Activated CD8-positive, alpha-beta T cell treated with anti-CD3 and anti-CD28 coated beads for 36 hours (primary cell): Measurements from ENCODE around the gene SLC12A5. TPM values are rescaled to one million over a fixed set of nuclear protein-coding genes. Genes with fewer than 3 reads are reported as not detected.

Experiments
- ATAC-seq: fragments of 200-7000 bp; cut with Tn5 transposase; one replicate; pipeline ENCODE4 v1.10.0; 2021; ENCODE audit warnings: mild to moderate bottlenecking, moderate library complexity
- CTCF ChIA-PET: fragments of 350-600 bp; sonication (Branson Sonifier 250); formaldehyde crosslinking; loops from one replicate; lab custom pipeline; 2021; ENCODE audit warnings: antibody characterized with exemption; lab: Charles Lee
- POLR2A ChIA-PET: fragments of 350-600 bp; sonication (Branson Sonifier 250); formaldehyde crosslinking; loops from one replicate; lab custom pipeline; 2021; ENCODE audit warnings: antibody characterized with exemption; lab: Charles Lee
- DNase-seq: peaks from one replicate; pipeline ENCODE4 v3.0.0-alpha.2; 2020
- H3K27ac Mint-ChIP-seq: one replicate; pipeline ENCODE4 v1.8.0; 2021; ENCODE audit warnings: mild to moderate bottlenecking, mixed read lengths
- H3K27me3 Mint-ChIP-seq: one replicate; pipeline ENCODE4 v1.8.0; 2021; ENCODE audit warnings: mixed read lengths
- H3K36me3 Mint-ChIP-seq: one replicate; pipeline ENCODE4 v1.8.0; 2021; ENCODE audit warnings: low read depth, mixed read lengths
- H3K4me1 Mint-ChIP-seq: one replicate; pipeline ENCODE4 v1.8.0; 2021; ENCODE audit warnings: low read depth, mixed read lengths
- H3K4me3 Mint-ChIP-seq: one replicate; pipeline ENCODE4 v1.8.0; 2021; ENCODE audit warnings: mild to moderate bottlenecking, moderate library complexity, mixed read lengths
- H3K9me3 Mint-ChIP-seq: one replicate; pipeline ENCODE4 v1.8.0; 2021; ENCODE audit warnings: mixed read lengths
- CTCF ChIP-seq: fragments of 200-600 bp; IDR thresholded peaks from one replicate; pipeline ENCODE4 v1.8.0; 2022; ENCODE audit warnings: antibody characterized with exemption, mild to moderate bottlenecking
- intact Hi-C: fragments of 100-400 bp; cut with micrococcal nuclease; formaldehyde crosslinking; loops from one replicate; pipeline ENCODE4 v1.10.0; 2022
- total RNA-seq, 2 experiments: library from RNA; stranded (reverse); gene quantifications; one replicate each; pipeline ENCODE4 v1.2.3, GENCODE V29; 2021

Gene SLC12A5
- total RNA-seq, 2 experiments from 2014 or later, result 0.43 TPM; not detected in 1

DNA sequence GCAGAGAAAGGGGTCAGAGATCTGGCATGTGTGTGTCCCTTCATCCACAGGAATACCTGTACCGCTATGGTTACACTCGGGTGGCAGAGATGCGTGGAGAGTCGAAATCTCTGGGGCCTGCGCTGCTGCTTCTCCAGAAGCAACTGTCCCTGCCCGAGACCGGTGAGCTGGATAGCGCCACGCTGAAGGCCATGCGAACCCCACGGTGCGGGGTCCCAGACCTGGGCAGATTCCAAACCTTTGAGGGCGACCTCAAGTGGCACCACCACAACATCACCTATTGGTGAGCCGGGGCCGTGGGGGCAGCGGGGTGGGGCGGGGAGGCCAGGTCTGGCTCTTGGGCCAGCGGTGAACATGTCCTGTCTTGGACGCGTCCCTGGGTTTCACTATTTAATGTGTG lies 19.2 kb upstream of the SLC12A5 start:
- Mint-ChIP-seq H3K36me3 (no peaks in the 10 kb centered on the region), H3K9me3 (no peaks in the 10 kb centered on the region), H3K27ac (no peak overlapping the region), H3K27me3 (peaks cover 68% of the 10 kb centered on the region), H3K4me3 (no peak overlapping the region), H3K4me1 (peaks cover 69% of the 10 kb centered on the region)
- DNase-seq (no peak), ATAC-seq (no peak)
- POLR2A ChIA-PET, result interaction anchor here (1.5 to 1.7 kb wide), 2 partner anchors 10 to 23 kb away, joined by 3 to 4 read pairs; no protein-coding TSS in a partner anchor
- TF ChIP-seq CTCF, result no peak
- intact Hi-C loops, result no loop called here
- CTCF ChIA-PET, result interaction anchor here (0.8 to 1.1 kb wide), 3 partner anchors 12 to 78 kb away, joined by 3 to 4 read pairs (median 3); no protein-coding TSS in a partner anchor

GRCh38 chr20:46010491-46011391 lies 18.3 kb upstream of the SLC12A5 start:
- DNase-seq (peak; percentile 55), ATAC-seq (peak; percentile 31)
- intact Hi-C loops, result no loop called here
- H3K27ac Mint-ChIP-seq, result no peak overlapping the region
- ChIA-PET CTCF (interaction anchor here (0.9 to 4.7 kb wide), 6 partner anchors 11 to 77 kb away, joined by 3 to 82 read pairs (median 28); partner anchors contain the start of gene ZNF335), POLR2A (interaction anchor here (0.6 to 1.7 kb wide), 3 partner anchors 11 to 68 kb away, joined by 3 to 4 read pairs (median 3); no protein-coding TSS in a partner anchor)
- no peaks in the 10 kb centered on the region for H3K9me3 Mint-ChIP-seq
- no peaks in the 10 kb centered on the region for H3K36me3 Mint-ChIP-seq
- H3K27me3 Mint-ChIP-seq, result peaks cover 69% of the 10 kb centered on the region
- no peak for TF ChIP-seq CTCF
- H3K4me1 Mint-ChIP-seq, result peaks cover 60% of the 10 kb centered on the region
- H3K4me3 Mint-ChIP-seq, result peak overlapping the region; percentile 37

DNA sequence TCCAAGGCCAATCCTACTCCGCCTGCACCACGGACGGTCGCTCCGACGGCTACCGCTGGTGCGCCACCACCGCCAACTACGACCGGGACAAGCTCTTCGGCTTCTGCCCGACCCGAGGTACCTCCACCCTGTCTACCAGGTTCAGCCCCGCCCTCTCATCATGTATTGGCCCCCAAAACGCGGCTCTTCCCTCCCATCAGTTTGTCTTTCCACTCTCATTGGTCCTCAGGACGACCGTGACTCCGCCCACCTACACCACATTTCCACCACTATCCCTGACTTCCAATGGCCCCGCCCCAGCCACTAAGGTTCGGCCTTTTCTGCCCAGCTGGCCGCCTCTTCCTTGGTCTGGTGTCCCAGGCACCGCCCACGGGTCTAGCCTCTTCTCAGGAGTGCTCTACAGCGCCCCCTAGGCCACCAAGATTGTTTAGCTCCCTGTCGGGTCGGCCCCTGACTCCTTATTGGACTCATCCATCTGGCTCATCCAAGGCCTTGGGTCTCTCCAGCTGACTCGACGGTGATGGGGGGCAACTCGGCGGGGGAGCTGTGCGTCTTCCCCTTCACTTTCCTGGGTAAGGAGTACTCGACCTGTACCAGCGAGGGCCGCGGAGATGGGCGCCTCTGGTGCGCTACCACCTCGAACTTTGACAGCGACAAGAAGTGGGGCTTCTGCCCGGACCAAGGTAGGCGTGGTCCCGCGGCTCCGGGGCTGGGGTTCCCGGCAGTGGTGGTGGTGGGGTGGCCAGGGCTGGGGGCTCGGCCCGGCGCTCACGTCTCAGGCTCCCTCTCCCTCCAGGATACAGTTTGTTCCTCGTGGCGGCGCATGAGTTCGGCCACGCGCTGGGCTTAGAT lies 17.2 kb upstream of the SLC12A5 start:
- ATAC-seq (no peak), DNase-seq (peak; percentile 74)
- no peak overlapping the region for H3K4me3 Mint-ChIP-seq
- H3K27ac Mint-ChIP-seq, result no peak overlapping the region
- intact Hi-C loops, result no loop called here
- no peaks in the 10 kb centered on the region for H3K9me3 Mint-ChIP-seq
- peak; percentile 63 for TF ChIP-seq CTCF
- H3K4me1 Mint-ChIP-seq, result peaks cover 57% of the 10 kb centered on the region
- ChIA-PET POLR2A (no interaction called here), CTCF (interaction anchor here (1.1 to 4.7 kb wide), 9 partner anchors 13 to 391 kb away, joined by 3 to 82 read pairs (median 8); partner anchors contain the start of gene ZNF335)
- H3K27me3 Mint-ChIP-seq, result peaks cover 66% of the 10 kb centered on the region
- no peaks in the 10 kb centered on the region for H3K36me3 Mint-ChIP-seq

DNA sequence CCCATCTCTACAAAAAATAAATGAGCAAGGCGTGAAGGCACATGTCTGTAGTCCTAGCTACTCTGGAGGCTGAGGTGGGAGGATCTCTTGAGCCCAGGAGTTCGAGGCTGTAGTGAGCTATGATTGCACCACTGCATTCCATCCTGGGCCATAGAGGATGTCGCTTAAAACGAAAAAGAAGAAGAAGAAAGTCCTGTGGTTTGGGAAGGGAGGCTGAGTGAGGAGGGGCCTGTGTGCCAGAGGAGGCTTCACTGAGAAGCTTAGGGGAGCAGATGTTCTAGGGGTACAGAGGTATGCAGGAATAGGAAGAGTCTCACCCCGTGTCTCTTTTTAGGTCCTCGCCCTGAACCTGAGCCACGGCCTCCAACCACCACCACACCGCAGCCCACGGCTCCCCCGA lies 16.1 kb upstream of the SLC12A5 start:
- Mint-ChIP-seq H3K27ac (no peak overlapping the region), H3K4me3 (no peak overlapping the region), H3K36me3 (no peaks in the 10 kb centered on the region), H3K9me3 (no peaks in the 10 kb centered on the region), H3K4me1 (peaks cover 52% of the 10 kb centered on the region), H3K27me3 (peaks cover 64% of the 10 kb centered on the region)
- CTCF ChIA-PET, result interaction anchor here (0.7 to 4.7 kb wide), 34 partner anchors 8 to 425 kb away, joined by 3 to 82 read pairs (median 6); partner anchors contain the start of genes ACOT8, ELMO2, SLC12A5 and ZNF335
- DNase-seq (no peak), ATAC-seq (no peak)
- intact Hi-C loops, result no loop called here
- POLR2A ChIA-PET, result no interaction called here
- TF ChIP-seq CTCF, result no peak
